HCT116 (cell line): ENCODE measurements around the gene NOD1. TPM values are rescaled to one million over a fixed set of nuclear protein-coding genes. Genes with fewer than 3 reads are reported as not detected.

Source experiments
- ATAC-seq: fragments of 200-7000 bp; cut with Tn5 transposase; 2 replicates; pipeline ENCODE4 v1.9.1; 2020; ENCODE audit warnings: mild to moderate bottlenecking, moderate library complexity
- BruUV-seq: library from RNA; stranded (reverse); fragments of 400-500 nt; replicated peaks from 2 replicates; lab custom pipeline; 2021; lab: Mats Ljungman, UMichigan
- CTCF ChIA-PET: fragments of 300-600 bp; sonication (Branson Sonifier 250); formaldehyde crosslinking; loops from one replicate; lab custom pipeline; 2021; ENCODE audit warnings: antibody characterized with exemption; lab: Charles Lee
- POLR2A ChIA-PET: fragments of 300-600, 350-600 bp; sonication (Branson Sonifier 250); formaldehyde crosslinking; loops from one replicate; lab custom pipeline; 2021; ENCODE audit warnings: antibody characterized with exemption; lab: Charles Lee
- RAD21 ChIA-PET, 2 experiments: fragments of 300-600 bp; sonication (Branson Sonifier 250); formaldehyde crosslinking; loops; one replicate each; lab custom pipeline; 2023; ENCODE audit warnings: low total read pairs in 2 of 2; ENCODE audit not compliant: uncharacterized antibody in 2 of 2, unreplicated experiment in 2 of 2, low non-redundant PET in 1 of 2; lab: Charles Lee
- DNase-seq: peaks from one replicate; pipeline ENCODE4 v3.0.0-alpha.2; 2010; ENCODE audit warnings: low read depth, low spot score
- H2AFZ ChIP-seq: fragments of 200-600 bp; shearing (Covaris generic), sonication (generic); 2 replicates; pipeline ENCODE4 v1.6.1; 2017; ENCODE audit warnings: low read depth, mixed run types, mixed read lengths, antibody characterized with exemption, low read length; ENCODE audit not compliant: poor library complexity, severe bottlenecking
- H3K27ac ChIP-seq: 2 replicates; pipeline ENCODE4 v1.5.1; 2012; ENCODE audit warnings: low read depth, low read length
- H3K27me3 ChIP-seq: fragments of 200-600 bp; sonication (generic); 2 replicates; pipeline ENCODE4 v1.6.1; 2016; ENCODE audit warnings: mixed run types, low read length, mixed read lengths; ENCODE audit not compliant: insufficient read depth
- H3K36me3 ChIP-seq, 2 experiments: fragments of 200-500 bp in 1 of 2; fragments of 200-600 bp in 1 of 2; sonication (Bioruptor generic) in 1 of 2; sonication (generic) in 1 of 2; 2 replicates each; pipeline versions ENCODE4 v1.5.1 to v1.6.1; 2014 to 2016; ENCODE audit warnings: low read length in 2 of 2, inconsistent platforms in 1 of 2, mixed read lengths in 1 of 2, mixed run types in 1 of 2; ENCODE audit not compliant: insufficient read depth in 2 of 2, control insufficient read depth in 1 of 2
- H3K4me1 ChIP-seq, 2 experiments: fragments of 200-600 bp in 1 of 2; sonication (generic) in 1 of 2; 2 replicates each; pipeline versions ENCODE4 v1.5.1 to v1.6.1; 2012 to 2017; ENCODE audit warnings: low read length in 2 of 2, inconsistent platforms in 1 of 2, mild to moderate bottlenecking in 1 of 2, mixed read lengths in 1 of 2, mixed run types in 1 of 2, moderate library complexity in 1 of 2; ENCODE audit not compliant: insufficient read depth in 2 of 2, control insufficient read depth in 1 of 2
- H3K4me2 ChIP-seq: fragments of 200-600 bp; sonication (generic); 2 replicates; pipeline ENCODE4 v1.6.1; 2017; ENCODE audit warnings: mixed run types, low read length, mixed read lengths
- H3K4me3 ChIP-seq, 2 experiments: fragments of 200-600 bp in 1 of 2; sonication (generic) in 1 of 2; replicated peaks in 1 of 2; 2 replicates each; pipeline ENCODE4 v1.5.1; 2011 to 2016; ENCODE audit warnings: low read length in 2 of 2, control low read depth in 1 of 2, low read depth in 1 of 2, mild to moderate bottlenecking in 1 of 2, mixed read lengths in 1 of 2, mixed run types in 1 of 2
- H3K79me2 ChIP-seq: fragments of 200-600 bp; sonication (generic); 2 replicates; pipeline ENCODE4 v1.6.1; 2017; ENCODE audit warnings: mild to moderate bottlenecking, mixed run types, low read length, moderate library complexity, mixed read lengths; ENCODE audit not compliant: insufficient read depth
- H3K9ac ChIP-seq: fragments of 200-600 bp; sonication (generic); 2 replicates; pipeline ENCODE4 v1.6.1; 2016; ENCODE audit warnings: low read length, mixed read lengths
- H3K9me2 ChIP-seq: fragments of 200-600 bp; sonication (generic), shearing (Covaris generic); 2 replicates; pipeline ENCODE4 v1.6.1; 2017; ENCODE audit warnings: mixed run types, mild to moderate bottlenecking, moderate library complexity; ENCODE audit not compliant: insufficient read depth
- H3K9me3 ChIP-seq, 2 experiments: fragments of 200-500 bp in 1 of 2; fragments of 200-600 bp in 1 of 2; sonication (Bioruptor generic) in 1 of 2; sonication (generic) in 1 of 2; 2 replicates each; pipeline ENCODE4 v1.6.1; 2014 to 2017; ENCODE audit warnings: low read length in 2 of 2, mixed read lengths in 2 of 2, inconsistent platforms in 1 of 2, low read depth in 1 of 2, mild to moderate bottlenecking in 1 of 2, mixed run types in 1 of 2, moderate library complexity in 1 of 2; ENCODE audit not compliant: control insufficient read depth in 1 of 2, insufficient read depth in 1 of 2
- H4K20me1 ChIP-seq: fragments of 200-600 bp; sonication (generic), shearing (Covaris generic); 2 replicates; pipeline ENCODE4 v1.6.1; 2017; ENCODE audit warnings: mixed run types, mild to moderate bottlenecking, moderate library complexity; ENCODE audit not compliant: insufficient read depth
- CEBPB ChIP-seq: IDR thresholded peaks from 2 replicates; pipeline ENCODE4 v1.6.1; 2012; ENCODE audit warnings: low read depth
- EGR1 ChIP-seq: IDR thresholded peaks from 2 replicates; pipeline ENCODE4 v1.6.1; 2012; ENCODE audit warnings: low read depth
- ELF1 ChIP-seq: IDR thresholded peaks from 2 replicates; pipeline ENCODE4 v1.6.1; 2012; ENCODE audit warnings: low read depth, borderline replicate concordance
- EZH2phosphoT487 ChIP-seq: fragments of 200-600 bp; IDR thresholded peaks from 2 replicates; pipeline ENCODE4 v1.6.1; 2018; ENCODE audit warnings: antibody characterized with exemption, borderline replicate concordance
- FOSL1 ChIP-seq: IDR thresholded peaks from 2 replicates; pipeline ENCODE4 v1.6.1; 2012; ENCODE audit warnings: low read depth
- POLR2A ChIP-seq: IDR thresholded peaks from 2 replicates; pipeline ENCODE4 v1.7.0; 2011; ENCODE audit warnings: borderline replicate concordance; ENCODE audit not compliant: insufficient read depth, insufficient read length; ENCODE audit errors: extremely low read depth
- POLR2AphosphoS5 ChIP-seq: IDR thresholded peaks from 2 replicates; pipeline ENCODE4 v1.6.1; 2011; ENCODE audit warnings: mild to moderate bottlenecking, low read depth, low read length, moderate library complexity
- SIN3A ChIP-seq: IDR thresholded peaks from 2 replicates; pipeline ENCODE4 v1.6.1; 2012; ENCODE audit warnings: low read depth
- YY1 ChIP-seq: IDR thresholded peaks from 2 replicates; pipeline ENCODE4 v1.6.1; 2011; ENCODE audit warnings: low read length, low read depth, moderate library complexity, mild to moderate bottlenecking; ENCODE audit not compliant: insufficient replicate concordance; ENCODE audit errors: extremely low read depth
- ZFX ChIP-seq: fragments of 450-650 bp; IDR thresholded peaks from 2 replicates; pipeline ENCODE4 v1.6.1; 2017
- intact Hi-C: fragments of 100-400 bp; cut with micrococcal nuclease; formaldehyde crosslinking; loops from 2 replicates; pipeline ENCODE4 v1.10.0; 2022
- total RNA-seq: library from RNA; stranded (reverse); gene quantifications from one replicate; pipeline ENCODE4 v1.2.1, GENCODE V29; 2021; ENCODE audit not compliant: unreplicated experiment
- TF ChIP-seq, protein P1 (sequence below): IDR thresholded peaks from 2 replicates; pipeline ENCODE4 v1.6.1; 2012; ENCODE audit warnings: low read depth
- TF ChIP-seq, protein P2 (sequence below): IDR thresholded peaks from 2 replicates; pipeline ENCODE4 v1.6.1; 2012

Gene NOD1
- total RNA-seq, 1 experiment from 2014 or later: 5.9 TPM

DNA sequence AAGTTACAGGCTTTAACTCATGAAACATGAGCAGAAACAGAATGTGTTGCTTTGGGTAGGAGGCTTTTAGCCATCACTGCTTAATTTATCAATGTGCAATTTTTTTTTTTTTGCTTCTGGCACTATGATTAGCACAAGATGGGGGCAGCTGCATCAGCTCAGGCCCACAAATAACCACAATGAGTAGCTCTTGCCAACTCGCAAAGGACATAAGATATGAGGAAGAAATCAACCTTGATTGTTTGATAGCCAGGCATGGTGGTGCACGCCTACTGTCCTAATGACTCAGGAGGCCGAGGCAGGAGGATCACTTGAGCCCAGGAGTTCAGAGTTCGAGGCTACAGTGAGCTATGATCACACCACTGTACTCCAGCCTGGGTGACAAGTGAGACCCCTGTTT lies 12.3 kb downstream of the NOD1 start (continued):
- TF ChIP-seq, protein P1, sequence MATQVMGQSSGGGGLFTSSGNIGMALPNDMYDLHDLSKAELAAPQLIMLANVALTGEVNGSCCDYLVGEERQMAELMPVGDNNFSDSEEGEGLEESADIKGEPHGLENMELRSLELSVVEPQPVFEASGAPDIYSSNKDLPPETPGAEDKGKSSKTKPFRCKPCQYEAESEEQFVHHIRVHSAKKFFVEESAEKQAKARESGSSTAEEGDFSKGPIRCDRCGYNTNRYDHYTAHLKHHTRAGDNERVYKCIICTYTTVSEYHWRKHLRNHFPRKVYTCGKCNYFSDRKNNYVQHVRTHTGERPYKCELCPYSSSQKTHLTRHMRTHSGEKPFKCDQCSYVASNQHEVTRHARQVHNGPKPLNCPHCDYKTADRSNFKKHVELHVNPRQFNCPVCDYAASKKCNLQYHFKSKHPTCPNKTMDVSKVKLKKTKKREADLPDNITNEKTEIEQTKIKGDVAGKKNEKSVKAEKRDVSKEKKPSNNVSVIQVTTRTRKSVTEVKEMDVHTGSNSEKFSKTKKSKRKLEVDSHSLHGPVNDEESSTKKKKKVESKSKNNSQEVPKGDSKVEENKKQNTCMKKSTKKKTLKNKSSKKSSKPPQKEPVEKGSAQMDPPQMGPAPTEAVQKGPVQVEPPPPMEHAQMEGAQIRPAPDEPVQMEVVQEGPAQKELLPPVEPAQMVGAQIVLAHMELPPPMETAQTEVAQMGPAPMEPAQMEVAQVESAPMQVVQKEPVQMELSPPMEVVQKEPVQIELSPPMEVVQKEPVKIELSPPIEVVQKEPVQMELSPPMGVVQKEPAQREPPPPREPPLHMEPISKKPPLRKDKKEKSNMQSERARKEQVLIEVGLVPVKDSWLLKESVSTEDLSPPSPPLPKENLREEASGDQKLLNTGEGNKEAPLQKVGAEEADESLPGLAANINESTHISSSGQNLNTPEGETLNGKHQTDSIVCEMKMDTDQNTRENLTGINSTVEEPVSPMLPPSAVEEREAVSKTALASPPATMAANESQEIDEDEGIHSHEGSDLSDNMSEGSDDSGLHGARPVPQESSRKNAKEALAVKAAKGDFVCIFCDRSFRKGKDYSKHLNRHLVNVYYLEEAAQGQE: no peak
- TF ChIP-seq, all 23 proteins: peak for 0

DNA sequence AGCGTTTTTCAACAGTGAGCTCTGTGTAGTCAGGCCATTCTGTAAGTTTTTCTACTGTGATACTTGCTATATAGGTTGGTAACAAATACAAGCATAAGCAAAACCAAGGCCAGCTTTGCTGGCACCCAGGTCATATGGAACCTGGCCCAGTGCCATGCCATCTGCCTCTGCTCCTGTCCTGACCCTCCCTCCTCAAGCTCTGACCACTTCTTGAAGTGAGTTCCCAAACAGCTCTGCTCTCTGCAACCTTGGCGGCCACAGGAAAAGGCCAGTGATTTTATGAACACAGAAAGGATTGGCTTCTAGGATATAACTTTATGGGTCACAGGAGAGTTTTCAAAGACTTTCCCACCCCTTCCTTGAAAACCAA lies 12.8 kb downstream of the NOD1 start:
- CTCF ChIA-PET: no interaction called here
- intact Hi-C loops: no loop called here

More for the DNA sequence above, 12.8 kb downstream of the NOD1 start:
- Histone ChIP-seq H4K20me1 (no peaks in the 10 kb centered on the region), H3K79me2 (peaks cover 5% of the 10 kb centered on the region; the same call in 1 of the 2 replicates), H3K27me3 (no peaks in the 10 kb centered on the region), H2AFZ (no peak overlapping the region), H3K4me2 (no peak overlapping the region), H3K36me3 (no peaks in the 10 kb centered on the region), H3K4me1 (peaks cover 0 to 8% of the 10 kb centered on the region in 2 experiments; a peak in 2 of 4 replicates), H3K9me2 (no peaks in the 10 kb centered on the region), H3K27ac (no peak overlapping the region), H3K9me3 (no peaks in the 10 kb centered on the region), H3K4me3 (no peak overlapping the region), H3K9ac (no peak overlapping the region)
- DNase-seq (no peak), ATAC-seq (no peak)
- TF ChIP-seq POLR2AphosphoS5 (no peak), EGR1 (no peak), ELF1 (no peak), FOSL1 (no peak), YY1 (no peak), ZFX (no peak), EZH2phosphoT487 (no peak), CEBPB (no peak), POLR2A (no peak), SIN3A (no peak)
- TF ChIP-seq, protein P1: no peak
- TF ChIP-seq, protein P2, sequence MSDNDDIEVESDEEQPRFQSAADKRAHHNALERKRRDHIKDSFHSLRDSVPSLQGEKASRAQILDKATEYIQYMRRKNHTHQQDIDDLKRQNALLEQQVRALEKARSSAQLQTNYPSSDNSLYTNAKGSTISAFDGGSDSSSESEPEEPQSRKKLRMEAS: no peak
- no TSS peak for BruUV-seq
- RAD21 ChIA-PET: no interaction called here
- POLR2A ChIA-PET: no interaction called here
